GM06990 (cell line): ENCODE results near the gene YWHAB.

Source experiments
- DNase-seq: peaks from one replicate; pipeline ENCODE4 v3.0.0-alpha.2; 2011; ENCODE audit not compliant: insufficient read length; ENCODE audit errors: extremely low read depth
- H3K27me3 ChIP-seq: replicated peaks from 2 replicates; pipeline ENCODE4 v1.6.0; 2011; ENCODE audit warnings: low read length; ENCODE audit not compliant: control insufficient read depth, insufficient read depth
- H3K36me3 ChIP-seq: 2 replicates; pipeline ENCODE4 v1.5.1; 2011; ENCODE audit warnings: low read length; ENCODE audit not compliant: control insufficient read depth, insufficient read depth
- H3K4me3 ChIP-seq: replicated peaks from 2 replicates; pipeline ENCODE4 v1.5.1; 2011; ENCODE audit warnings: low read depth, mild to moderate bottlenecking, control low read depth, low read length
- TF ChIP-seq, protein P1 (sequence below): IDR thresholded peaks from 2 replicates; pipeline ENCODE4 v1.5.1; 2011; ENCODE audit warnings: low read length, control low read depth, mild to moderate bottlenecking, inconsistent platforms; ENCODE audit not compliant: insufficient read depth, poor library complexity, severe bottlenecking

YWHAB gene

DNA sequence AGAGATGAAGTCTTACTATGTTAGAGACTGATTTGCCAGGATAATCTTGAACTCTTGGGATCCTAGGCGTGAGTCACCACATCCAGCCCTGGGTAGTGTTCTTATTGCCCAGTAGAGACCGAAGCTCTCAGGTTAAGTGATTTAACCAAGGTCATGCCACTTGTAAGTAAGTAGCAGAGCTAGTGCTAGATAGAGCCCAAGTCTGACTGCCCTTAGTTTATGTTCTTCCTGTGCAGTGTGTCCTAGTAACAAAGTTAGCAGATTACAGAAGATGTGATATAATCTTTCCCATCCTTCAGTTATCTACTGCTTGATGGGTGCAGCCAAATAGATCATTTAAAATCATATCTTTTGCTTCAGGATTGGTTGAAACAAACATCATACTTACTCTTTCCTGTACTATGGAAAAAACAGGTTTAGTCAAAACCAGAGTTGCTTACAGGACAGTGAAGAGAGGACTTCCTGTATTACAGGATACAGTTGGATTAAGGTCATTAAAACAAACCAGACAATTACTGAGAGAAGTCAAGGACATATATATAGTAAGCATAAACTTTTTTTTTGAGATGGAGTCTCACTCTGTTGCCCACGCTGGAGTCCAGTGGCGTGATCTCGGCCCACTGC lies 14.8 kb downstream of the YWHAB start:
- TF ChIP-seq, protein P1, sequence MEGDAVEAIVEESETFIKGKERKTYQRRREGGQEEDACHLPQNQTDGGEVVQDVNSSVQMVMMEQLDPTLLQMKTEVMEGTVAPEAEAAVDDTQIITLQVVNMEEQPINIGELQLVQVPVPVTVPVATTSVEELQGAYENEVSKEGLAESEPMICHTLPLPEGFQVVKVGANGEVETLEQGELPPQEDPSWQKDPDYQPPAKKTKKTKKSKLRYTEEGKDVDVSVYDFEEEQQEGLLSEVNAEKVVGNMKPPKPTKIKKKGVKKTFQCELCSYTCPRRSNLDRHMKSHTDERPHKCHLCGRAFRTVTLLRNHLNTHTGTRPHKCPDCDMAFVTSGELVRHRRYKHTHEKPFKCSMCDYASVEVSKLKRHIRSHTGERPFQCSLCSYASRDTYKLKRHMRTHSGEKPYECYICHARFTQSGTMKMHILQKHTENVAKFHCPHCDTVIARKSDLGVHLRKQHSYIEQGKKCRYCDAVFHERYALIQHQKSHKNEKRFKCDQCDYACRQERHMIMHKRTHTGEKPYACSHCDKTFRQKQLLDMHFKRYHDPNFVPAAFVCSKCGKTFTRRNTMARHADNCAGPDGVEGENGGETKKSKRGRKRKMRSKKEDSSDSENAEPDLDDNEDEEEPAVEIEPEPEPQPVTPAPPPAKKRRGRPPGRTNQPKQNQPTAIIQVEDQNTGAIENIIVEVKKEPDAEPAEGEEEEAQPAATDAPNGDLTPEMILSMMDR, result no peak
- Histone ChIP-seq H3K4me3 (no peak overlapping the region), H3K27me3 (no peaks in the 10 kb centered on the region), H3K36me3 (peaks cover 12% of the 10 kb centered on the region)
- no peak for DNase-seq

DNA sequence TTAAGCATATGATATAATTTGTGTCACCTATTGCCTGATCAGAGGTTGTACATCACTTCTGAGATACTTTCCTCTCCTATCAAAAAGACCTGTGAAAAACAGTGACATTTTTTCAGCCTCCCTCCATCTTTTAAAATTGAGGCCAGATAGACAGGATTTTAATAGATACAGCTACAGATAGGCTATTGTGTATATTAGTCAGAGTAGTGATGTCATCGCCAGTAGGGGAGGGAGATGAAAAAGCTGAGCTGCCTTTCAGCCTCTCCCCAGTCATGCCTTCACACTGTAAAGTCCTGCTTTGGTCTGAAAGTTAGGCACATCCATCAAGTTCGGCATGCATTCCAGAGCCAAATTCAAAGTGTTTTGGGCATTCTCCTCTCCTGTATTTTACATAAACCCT lies 16.5 kb downstream of the YWHAB start:
- Histone ChIP-seq H3K4me3 (no peak overlapping the region), H3K27me3 (no peaks in the 10 kb centered on the region), H3K36me3 (peaks cover 15% of the 10 kb centered on the region)
- TF ChIP-seq, protein P1, result no peak
- no peak for DNase-seq

DNA sequence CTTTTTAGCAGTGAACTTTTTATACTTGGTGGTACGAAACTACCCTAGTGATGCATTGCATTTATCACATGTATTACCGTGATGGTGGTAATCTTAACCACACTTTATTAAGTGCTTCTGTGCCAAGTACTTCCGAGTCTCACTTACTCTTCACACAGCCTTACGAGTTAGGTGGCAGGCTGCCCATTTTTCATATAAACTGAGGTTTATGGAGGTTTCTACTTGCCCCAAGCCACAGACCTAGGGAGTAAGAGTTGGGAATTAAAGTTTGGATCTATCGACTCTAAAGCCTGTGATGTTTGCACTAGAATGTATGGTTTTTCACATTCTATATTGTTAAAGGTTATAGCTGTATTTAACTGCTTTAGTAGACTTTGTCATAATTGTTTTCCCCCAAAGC lies 18.9 kb downstream of the YWHAB start:
- Histone ChIP-seq H3K36me3 (peaks cover 17% of the 10 kb centered on the region), H3K27me3 (no peaks in the 10 kb centered on the region), H3K4me3 (no peak overlapping the region)
- TF ChIP-seq, protein P1, result no peak
- no peak for DNase-seq

GRCh38 chr20:44908987-44909871 lies 23.7 kb downstream of the YWHAB start:
- H3K4me3 ChIP-seq, result peak overlapping the region; percentile 87
- no peak for DNase-seq
- peaks cover 9% of the 10 kb centered on the region for H3K36me3 ChIP-seq
- H3K27me3 ChIP-seq, result no peaks in the 10 kb centered on the region
- TF ChIP-seq, protein P1, result no peak

- Histone ChIP-seq H3K36me3 (peaks cover 7% of the 10 kb centered on the region), H3K4me3 (peak within 1 kb of the TSS; percentile 87), H3K27me3 (no peaks in the 10 kb centered on the region)
- peak; percentile 87 for DNase-seq
- TF ChIP-seq, protein P1, result no peak
These were observed 24.6 kb downstream of the YWHAB start, which contains the start of gene PABPC1L for GRCh38 chr20:44909872-44910689. TSS of gene PABPC1L (plus strand) at chr20:44910060. CDS start at chr20:44910144, 84 bp downstream.
